22Rv1 (cell line): ENCODE measurements around the gene CNTN1.

Experiments used
- CTCF ChIP-seq: fragments of 450-650 bp; IDR thresholded peaks from 2 replicates; pipeline ENCODE4 v1.5.1; 2017; ENCODE audit warnings: mild to moderate bottlenecking
- ZFX ChIP-seq: fragments of 450-650 bp; IDR thresholded peaks from 2 replicates; pipeline ENCODE4 v1.6.1; 2017; ENCODE audit warnings: antibody characterized with exemption, borderline replicate concordance

- TF ChIP-seq CTCF = no peak
- no peak for TF ChIP-seq ZFX
Measured at GRCh38 chr12:40794087-40794486, 101.8 kb downstream of the CNTN1 start.
